Natural killer cell (primary cell): Measurements from ENCODE around the gene PRELP. TPM values are rescaled to one million over a fixed set of nuclear protein-coding genes. Genes with fewer than 3 reads are reported as not detected.
"Not testable (repeated sequence)": the region's sequence is repeated elsewhere in the genome, so short reads cannot be mapped to it uniquely, and the experiment has no call there.

Experiments used
- ATAC-seq, 3 donors: fragments of 150-1000 bp in 2 of 3; fragments of 200-7000 bp in 1 of 3; cut with Tn5 transposase; 1 replicate in 1 of 3; 2 replicates in 2 of 3; pipeline ENCODE4 v1.10.0; 2021; ENCODE audit warnings: mild to moderate bottlenecking in 2 of 3, moderate library complexity in 2 of 3
- DNase-seq, 2 donors: peaks; one replicate each; pipeline versions ENCODE4 v3.0.0 to v3.0.0-alpha.2; 2013 to 2021; ENCODE audit warnings: mixed read lengths in 1 of 2
- H3K27ac ChIP-seq: one replicate; pipeline ENCODE4 v1.5.1; 2013; ENCODE audit warnings: mild to moderate bottlenecking, low read length
- H3K27me3 ChIP-seq: one replicate; pipeline ENCODE4 v1.6.1; 2013; ENCODE audit warnings: low read length; ENCODE audit not compliant: control insufficient read depth, insufficient read depth
- H3K36me3 ChIP-seq: one replicate; pipeline ENCODE4 v1.6.1; 2013; ENCODE audit warnings: low read length; ENCODE audit not compliant: control insufficient read depth, insufficient read depth
- H3K4me1 ChIP-seq: one replicate; pipeline ENCODE4 v1.6.1; 2013; ENCODE audit warnings: low read length; ENCODE audit not compliant: control insufficient read depth, insufficient read depth
- H3K4me3 ChIP-seq: one replicate; pipeline ENCODE4 v1.5.1; 2013; ENCODE audit warnings: low read length
- H3K9me3 ChIP-seq: one replicate; pipeline ENCODE4 v1.6.1; 2013; ENCODE audit warnings: low read length; ENCODE audit not compliant: control insufficient read depth, insufficient read depth
- H3K27ac Mint-ChIP-seq, 2 donors: one replicate each; pipeline ENCODE4 v1.8.0; 2022; ENCODE audit warnings: mild to moderate bottlenecking in 2 of 2, mixed read lengths in 2 of 2, moderate library complexity in 1 of 2
- H3K27me3 Mint-ChIP-seq, 2 donors: one replicate each; pipeline ENCODE4 v1.8.0; 2022; ENCODE audit warnings: low read depth in 2 of 2, mixed read lengths in 2 of 2
- H3K36me3 Mint-ChIP-seq: one replicate; pipeline ENCODE4 v1.8.0; 2022; ENCODE audit warnings: mixed read lengths
- H3K4me1 Mint-ChIP-seq, 2 donors: one replicate each; pipeline ENCODE4 v1.8.0; 2022; ENCODE audit warnings: mixed read lengths in 2 of 2
- H3K4me3 Mint-ChIP-seq: one replicate; pipeline ENCODE4 v1.8.0; 2022; ENCODE audit warnings: mild to moderate bottlenecking, moderate library complexity, mixed read lengths
- H3K9me3 Mint-ChIP-seq, 2 donors: one replicate each; pipeline ENCODE4 v1.8.0; 2022; ENCODE audit warnings: mixed read lengths in 2 of 2
- CTCF ChIP-seq: fragments of 200-600 bp; IDR thresholded peaks from one replicate; pipeline ENCODE4 v1.8.0; 2022; ENCODE audit warnings: antibody characterized with exemption
- WGBS: methylation state at CpG from one replicate; pipeline ENCODE4 v1.1.7; 2013; ENCODE audit warnings: missing lambda C conversion rate; ENCODE audit not compliant: insufficient coverage; 5-methylcytosine and 5-hydroxymethylcytosine counted together
- intact Hi-C: fragments of 100-400 bp; cut with micrococcal nuclease; formaldehyde crosslinking; loops from one replicate; pipeline ENCODE4 v1.14.2; 2022
- total RNA-seq, 4 donors: library from RNA; stranded (reverse); fragments of 120-200 nt in 1 of 4; gene quantifications; one replicate each; pipeline versions ENCODE4 v1.2.3 to v1.2.4, GENCODE V29; 2013 to 2022

PRELP gene
- total RNA-seq, 3 donors from 2014 or later (not counting 1 experiment from before 2014, with no cell fraction given) = not detected

GRCh38 chr1:203517426-203518110, 42.0 kb downstream of the PRELP start:
- Histone ChIP-seq H3K27me3 (no peaks in the 10 kb centered on the region), H3K4me3 (no peak overlapping the region), H3K9me3 (no peaks in the 10 kb centered on the region), H3K4me1 (peaks cover 4% of the 10 kb centered on the region), H3K36me3 (no peaks in the 10 kb centered on the region), H3K27ac (no peak overlapping the region)
- ATAC-seq (no peak), DNase-seq (no peak)
- H3K36me3 Mint-ChIP-seq = no peaks in the 10 kb centered on the region
- peaks cover 0 to 6% of the 10 kb centered on the region in 2 donors for H3K27me3 Mint-ChIP-seq
- H3K9me3 Mint-ChIP-seq = no peaks in the 10 kb centered on the region
- H3K4me3 Mint-ChIP-seq = no peak overlapping the region
- no peak overlapping the region for H3K27ac Mint-ChIP-seq
- 84% methylated on average over 9 of the region's 11 CpGs for WGBS
- no peak for TF ChIP-seq CTCF
- H3K4me1 Mint-ChIP-seq = no peaks in the 10 kb centered on the region
- intact Hi-C loops = no loop called here

GRCh38 chr1:203518139-203518538, 42.5 kb downstream of the PRELP start:
- H3K4me3 ChIP-seq, ATAC-seq, H3K9me3 ChIP-seq, H3K9me3 Mint-ChIP-seq, H3K27me3 Mint-ChIP-seq, H3K27me3 ChIP-seq, H3K36me3 ChIP-seq, H3K27ac Mint-ChIP-seq, intact Hi-C loops, H3K4me3 Mint-ChIP-seq, H3K36me3 Mint-ChIP-seq, H3K27ac ChIP-seq, H3K4me1 Mint-ChIP-seq, H3K4me1 ChIP-seq, DNase-seq: not testable (repeated sequence)
- 96% methylated on average over 3 of the region's 4 CpGs for WGBS

- ATAC-seq = no peak
- Mint-ChIP-seq H3K9me3 (no peaks in the 10 kb centered on the region), H3K4me3 (no peak overlapping the region), H3K27ac (no peak overlapping the region), H3K27me3 (peaks cover 0 to 5% of the 10 kb centered on the region in 2 donors), H3K36me3 (no peaks in the 10 kb centered on the region), H3K4me1 (no peaks in the 10 kb centered on the region)
- intact Hi-C loops = no loop called here
- Histone ChIP-seq H3K36me3 (no peaks in the 10 kb centered on the region), H3K4me1 (no peaks in the 10 kb centered on the region), H3K4me3 (no peak overlapping the region), H3K9me3 (no peaks in the 10 kb centered on the region), H3K27me3 (no peaks in the 10 kb centered on the region), H3K27ac (no peak overlapping the region)
- DNase-seq = no peak
- 84% methylated on average over 7 of the region's 7 CpGs for WGBS
- no peak for TF ChIP-seq CTCF
These were observed 42.9 kb downstream of the PRELP start for GRCh38 chr1:203518541-203518940.

GRCh38 chr1:203519053-203519840, 43.6 kb downstream of the PRELP start:
- Mint-ChIP-seq H3K27ac (no peak overlapping the region), H3K27me3 (peaks cover 0 to 5% of the 10 kb centered on the region in 2 donors), H3K4me1 (no peaks in the 10 kb centered on the region), H3K9me3 (no peaks in the 10 kb centered on the region), H3K4me3 (no peak overlapping the region), H3K36me3 (no peaks in the 10 kb centered on the region)
- H3K27me3 ChIP-seq = no peaks in the 10 kb centered on the region
- intact Hi-C loops = no loop called here
- no peaks in the 10 kb centered on the region for H3K4me1 ChIP-seq
- H3K36me3 ChIP-seq = no peaks in the 10 kb centered on the region
- TF ChIP-seq CTCF = no peak
- 74% methylated on average over 8 of the region's 10 CpGs for WGBS
- no peak overlapping the region for H3K4me3 ChIP-seq
- DNase-seq (no peak), ATAC-seq (no peak)
- no peaks in the 10 kb centered on the region for H3K9me3 ChIP-seq
- no peak overlapping the region for H3K27ac ChIP-seq
